DMS79 (cell line): Measurements from ENCODE around the gene PLEKHJ1.

Experiments used
- DNase-seq: peaks from one replicate; lab custom pipeline; 2025; lab: John Stamatoyannopoulos, UW

PLEKHJ1 gene

DNA sequence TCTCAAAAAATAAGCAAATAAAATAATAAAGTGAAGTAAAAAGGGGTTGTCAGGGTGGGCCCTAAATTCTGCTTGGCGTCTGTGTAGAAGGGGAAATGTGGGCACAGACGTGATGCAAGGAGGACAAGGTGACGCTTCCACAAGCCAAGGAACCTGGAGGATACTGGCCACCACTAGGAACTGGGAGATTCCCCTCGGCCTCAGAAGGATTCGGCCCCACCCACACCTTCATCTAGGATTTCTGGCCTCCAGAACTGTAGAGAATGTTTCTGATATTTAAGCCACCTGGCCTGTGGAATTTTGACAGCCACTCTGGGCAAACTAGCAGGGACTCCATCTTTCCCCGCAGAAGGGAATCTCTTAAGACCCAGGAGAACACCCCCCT lies 1.1 kb downstream of the PLEKHJ1 start:
- no peak for DNase-seq

GRCh38 chr19:2233601-2234280 lies 2.4 kb downstream of the PLEKHJ1 start:
- DNase-seq = no peak

GRCh38 chr19:2232286-2233151 lies 3.6 kb downstream of the PLEKHJ1 start:
- no peak for DNase-seq

- DNase-seq = no peak
Observed at GRCh38 chr19:2231621-2232221, 4.4 kb downstream of the PLEKHJ1 start.

DNA sequence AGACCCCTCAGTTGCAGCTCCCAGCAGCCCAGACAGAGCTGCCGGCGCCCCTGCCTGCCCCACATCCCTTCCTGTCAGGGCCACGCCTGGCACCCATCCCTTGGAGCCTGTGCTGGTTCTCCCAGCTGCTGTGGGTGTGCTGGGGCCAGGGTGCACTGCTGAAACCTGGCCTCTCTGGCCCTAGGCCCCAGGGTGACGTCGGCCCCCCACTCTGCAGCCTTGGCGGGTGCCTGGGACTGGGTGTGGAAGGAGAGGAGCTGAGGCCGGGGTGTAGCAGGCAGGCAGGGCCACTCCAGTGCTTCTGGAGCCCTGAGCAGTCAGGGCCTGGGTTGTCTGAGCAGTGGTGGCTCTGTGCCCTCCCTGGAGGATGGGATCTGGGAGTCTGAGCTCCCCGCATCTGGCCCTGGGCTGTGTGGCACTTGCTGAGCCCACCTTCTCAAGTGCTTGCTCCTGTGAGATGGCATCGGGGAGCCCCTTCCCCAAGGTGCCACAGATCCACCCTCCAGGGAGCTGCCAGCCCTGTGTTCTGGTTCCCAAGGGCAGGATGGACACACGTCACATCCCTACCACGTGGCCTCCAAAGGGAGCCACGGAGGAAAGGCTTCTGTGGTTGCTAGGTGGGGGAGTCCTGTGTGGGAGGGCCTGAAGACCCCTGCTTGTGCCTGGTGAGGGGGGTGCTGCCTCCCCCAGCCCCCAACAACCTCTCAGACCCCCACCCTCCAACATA lies 5.2 kb downstream of the PLEKHJ1 start:
- no peak for DNase-seq

DNA sequence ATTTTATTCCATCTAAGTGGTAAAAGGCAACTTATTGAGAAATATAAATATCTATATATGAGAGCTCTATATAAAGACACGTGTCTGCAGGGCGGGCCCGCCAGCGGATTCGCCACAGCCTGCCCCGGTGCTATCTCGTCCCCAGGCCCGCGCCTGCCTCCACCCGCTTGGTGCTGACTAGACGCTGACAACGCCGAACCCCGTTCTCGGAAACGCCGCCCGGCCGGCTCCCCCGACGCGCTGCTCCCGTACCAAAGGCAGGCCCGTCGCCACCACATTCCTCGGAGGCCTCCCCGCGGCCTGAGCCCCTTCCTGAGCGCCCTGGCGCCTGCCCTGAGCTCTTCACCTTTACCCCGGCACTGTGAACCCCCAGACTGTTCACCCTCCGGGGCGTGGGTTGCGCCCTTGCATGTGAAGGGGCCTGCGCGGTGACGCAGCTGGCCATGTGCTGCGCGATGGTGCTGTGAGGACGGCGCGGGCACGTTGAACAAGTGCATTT lies 6.0 kb downstream of the PLEKHJ1 start:
- DNase-seq = no peak

- DNase-seq = no peak
Observed at GRCh38 chr19:2229103-2230032, 6.8 kb downstream of the PLEKHJ1 start.

DNA sequence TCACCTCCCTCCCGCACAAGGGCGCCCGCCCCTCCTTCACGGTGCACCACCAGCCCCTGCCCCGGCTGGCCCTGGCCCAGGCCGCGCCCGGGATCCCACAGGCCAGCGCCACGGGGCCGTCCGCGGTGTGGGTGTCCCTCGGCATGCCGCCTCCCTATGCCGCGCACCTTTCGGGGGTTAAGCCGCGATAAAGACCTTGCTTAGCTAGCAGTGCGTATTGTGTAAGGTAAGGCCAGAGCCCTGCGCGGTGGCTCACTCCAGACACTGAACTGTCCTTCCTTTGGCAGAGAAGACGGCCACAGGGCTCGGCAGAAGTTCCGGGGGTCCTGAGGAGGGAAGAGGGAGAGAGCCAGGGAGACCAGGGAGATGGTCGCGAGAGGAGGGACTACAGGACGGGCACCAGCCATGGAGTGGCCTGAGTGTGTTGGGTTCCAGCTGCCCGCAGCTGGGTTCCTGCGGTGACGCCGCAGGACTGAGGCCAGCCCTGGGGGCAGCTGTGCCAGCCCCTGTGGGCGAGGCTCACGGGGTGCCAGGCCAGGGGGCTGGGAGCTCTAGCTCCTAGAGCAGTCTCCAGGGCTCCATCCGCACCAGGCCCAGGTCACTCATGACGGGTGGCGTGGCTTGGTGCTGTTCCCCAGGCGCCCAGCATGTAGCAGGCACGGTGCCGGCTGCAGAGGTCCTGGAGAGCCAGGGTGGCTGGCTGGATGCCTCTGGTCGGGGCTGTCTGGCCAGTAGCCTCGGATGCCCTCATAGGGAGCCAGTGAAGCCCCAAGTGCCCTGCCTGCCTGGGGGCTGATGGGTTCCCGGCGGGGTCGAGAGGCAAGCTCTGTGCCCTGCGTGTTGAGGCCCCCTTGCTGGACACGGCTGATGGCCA lies 7.7 kb downstream of the PLEKHJ1 start:
- DNase-seq = no peak

DNA sequence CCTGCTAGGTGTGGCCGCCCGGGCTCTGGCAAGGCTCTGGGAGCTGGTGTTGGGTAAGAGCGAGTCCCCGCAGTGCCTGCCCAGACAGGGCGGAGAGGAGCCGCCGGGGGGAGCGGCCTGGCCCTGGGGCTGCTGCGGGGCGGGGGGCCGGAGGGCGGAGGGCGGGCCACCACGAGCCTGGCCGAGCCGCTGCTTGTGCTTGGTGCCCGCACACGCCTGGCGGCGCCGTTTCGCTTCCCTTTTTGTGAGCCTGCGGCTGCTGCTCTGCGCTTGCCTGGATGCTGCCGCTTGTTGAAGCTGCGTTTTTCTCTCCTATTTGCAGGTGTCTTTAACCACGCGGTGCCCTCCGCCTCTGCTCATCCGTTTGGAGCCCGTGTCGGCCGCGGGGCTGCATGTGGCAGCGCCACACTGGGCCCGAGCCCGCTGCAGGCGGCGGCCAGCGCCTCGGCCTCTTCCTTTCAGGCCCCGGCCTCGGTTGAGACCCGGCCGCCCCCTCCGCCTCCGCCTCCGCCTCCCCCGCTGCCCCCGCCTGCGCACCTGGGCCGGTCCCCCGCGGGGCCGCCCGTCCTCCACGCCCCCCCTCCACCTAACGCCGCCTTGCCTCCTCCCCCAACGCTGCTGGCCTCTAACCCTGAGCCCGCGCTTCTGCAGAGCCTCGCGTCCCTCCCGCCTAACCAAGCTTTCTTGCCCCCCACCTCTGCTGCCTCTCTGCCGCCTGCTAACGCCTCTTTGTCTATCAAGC lies 8.5 kb downstream of the PLEKHJ1 start:
- DNase-seq = no peak

DNA sequence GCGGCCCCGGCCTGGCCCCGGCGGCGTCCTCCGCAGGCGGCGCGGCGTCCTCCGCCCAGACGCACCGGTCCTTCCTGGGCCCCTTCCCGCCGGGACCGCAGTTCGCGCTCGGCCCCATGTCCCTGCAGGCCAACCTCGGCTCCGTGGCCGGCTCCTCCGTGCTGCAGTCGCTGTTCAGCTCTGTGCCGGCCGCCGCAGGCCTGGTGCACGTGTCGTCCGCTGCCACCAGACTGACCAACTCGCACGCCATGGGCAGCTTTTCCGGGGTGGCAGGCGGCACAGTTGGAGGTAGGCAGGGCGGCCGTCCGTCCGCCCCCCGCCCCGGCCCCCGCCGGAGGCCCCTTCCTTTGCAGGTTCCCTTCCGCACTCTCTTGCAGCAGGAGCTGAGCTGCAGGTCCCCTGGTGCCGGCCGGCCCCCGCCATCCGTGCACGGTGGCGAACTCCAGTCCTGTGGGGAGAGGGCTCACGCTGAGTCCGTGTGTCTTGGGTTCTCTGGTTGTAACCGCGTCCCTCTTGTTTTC lies 9.2 kb downstream of the PLEKHJ1 start:
- no peak for DNase-seq

GRCh38 chr19:2226051-2226839 lies 9.9 kb downstream of the PLEKHJ1 start:
- DNase-seq = no peak

DNA sequence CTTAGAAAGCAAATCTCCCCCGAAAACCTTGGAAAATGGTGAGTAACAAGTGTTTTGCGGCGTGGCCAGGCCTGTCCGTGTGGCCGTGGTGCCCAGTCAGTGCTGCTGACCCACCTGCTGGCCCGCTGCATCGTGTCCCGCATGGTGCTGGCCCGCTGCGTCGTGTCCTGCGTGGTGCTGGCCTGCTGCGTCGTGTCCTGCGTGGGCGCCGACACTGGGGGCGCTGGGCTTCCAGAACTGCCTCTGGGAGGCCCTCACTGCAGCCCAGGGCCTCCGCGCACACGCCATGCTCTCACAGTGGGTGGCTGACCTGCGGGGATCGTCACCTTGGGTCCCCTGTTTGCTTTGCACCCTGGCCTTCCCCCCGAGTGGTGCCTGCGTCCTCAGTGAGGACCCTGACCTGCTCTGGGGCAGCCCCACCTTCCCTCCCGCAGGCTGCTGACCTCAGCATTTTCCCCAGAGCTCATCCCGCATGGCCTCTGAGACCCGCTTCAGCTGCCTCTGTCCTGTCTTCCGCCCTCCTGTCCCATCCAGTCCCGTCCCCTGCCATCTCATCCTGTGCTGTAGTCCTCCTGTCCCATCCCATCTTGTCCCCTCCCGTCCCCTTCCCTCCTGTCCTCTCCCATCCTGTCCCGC lies 10.6 kb downstream of the PLEKHJ1 start:
- no peak for DNase-seq

DNA sequence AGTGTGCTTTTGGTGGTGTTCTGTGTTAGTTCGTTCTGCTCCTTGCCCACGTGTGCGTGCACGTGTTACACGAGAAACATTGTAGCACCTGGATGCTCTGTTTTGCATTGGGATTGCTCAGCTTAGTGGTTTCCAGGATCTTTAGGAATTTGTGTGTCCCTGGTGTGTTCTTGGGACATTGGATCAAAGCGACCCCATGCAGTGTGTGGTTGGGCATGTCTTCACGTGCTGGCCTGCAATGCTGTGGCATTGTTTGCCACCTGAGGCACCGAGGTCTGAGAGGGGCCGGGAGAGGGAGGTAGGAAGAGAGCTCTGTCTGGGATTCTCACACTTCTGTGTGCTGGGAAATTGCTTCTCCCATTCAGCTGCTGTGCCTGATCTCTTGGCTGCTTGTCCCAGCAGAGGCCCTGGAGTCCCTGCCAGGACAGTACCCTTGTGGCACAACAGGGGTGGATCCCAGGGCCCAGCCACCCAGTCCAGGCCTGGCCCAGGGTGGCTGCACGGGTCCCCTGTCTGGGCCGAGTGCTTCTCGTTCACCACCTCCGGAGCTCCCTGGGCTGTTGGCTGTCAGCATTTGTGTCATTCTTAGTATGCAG lies 11.3 kb downstream of the PLEKHJ1 start:
- no peak for DNase-seq

- no peak for DNase-seq
Observed at GRCh38 chr19:2223959-2224358, 12.2 kb downstream of the PLEKHJ1 start.

- no peak for DNase-seq
Observed at GRCh38 chr19:2223391-2223790, 12.7 kb downstream of the PLEKHJ1 start.

GRCh38 chr19:2221918-2222317 lies 14.2 kb downstream of the PLEKHJ1 start:
- no peak for DNase-seq

GRCh38 chr19:2221250-2221831 lies 14.8 kb downstream of the PLEKHJ1 start:
- no peak for DNase-seq
